PC-9 (cell line): ENCODE results near the gene TRAPPC10. TPM values are rescaled to one million over a fixed set of nuclear protein-coding genes. Genes with fewer than 3 reads are reported as not detected.

Experiments
- BruUV-seq: library from RNA; stranded (reverse); fragments of 400-500 nt; replicated peaks from 2 replicates; lab custom pipeline; 2021; lab: Mats Ljungman, UMichigan
- CTCF ChIA-PET: fragments of 300-600 bp; sonication (Branson Sonifier 250); formaldehyde crosslinking; loops from one replicate; lab custom pipeline; 2022; ENCODE audit warnings: antibody characterized with exemption; lab: Charles Lee
- POLR2A ChIA-PET: fragments of 300-600 bp; sonication (Branson Sonifier 250); formaldehyde crosslinking; loops from one replicate; lab custom pipeline; 2022; ENCODE audit warnings: antibody characterized with exemption; ENCODE audit not compliant: unreplicated experiment; lab: Charles Lee
- DNase-seq, 2 experiments: peaks; one replicate each; pipeline versions ENCODE4 v3.0.0 to v3.0.0-alpha.2; 2015 to 2022; ENCODE audit warnings: mixed read lengths in 1 of 2
- H2AFZ ChIP-seq: fragments of 200-600 bp; sonication (generic); 2 replicates; pipeline ENCODE4 v1.8.1; 2017; ENCODE audit warnings: antibody characterized with exemption
- H3F3A ChIP-seq: fragments of 200-600 bp; sonication (generic); 2 replicates; pipeline ENCODE4 v1.8.1; 2017; ENCODE audit warnings: antibody characterized with exemption, mild to moderate bottlenecking, low read depth; ENCODE audit not compliant: insufficient read depth
- H3K27ac ChIP-seq: fragments of 200-600 bp; sonication (generic); 2 replicates; pipeline ENCODE4 v1.6.1; 2016; ENCODE audit warnings: mixed run types
- H3K27me3 ChIP-seq: fragments of 200-600 bp; sonication (generic); 2 replicates; pipeline ENCODE4 v1.6.1; 2016; ENCODE audit warnings: low read depth, mixed run types; ENCODE audit not compliant: insufficient read depth
- H3K36me3 ChIP-seq: fragments of 200-600 bp; sonication (generic); 2 replicates; pipeline ENCODE4 v1.6.1; 2016; ENCODE audit warnings: low read depth, mixed run types
- H3K4me1 ChIP-seq: fragments of 200-600 bp; sonication (generic); replicated peaks from 2 replicates; pipeline ENCODE4 v1.6.1; 2016; ENCODE audit warnings: mixed run types; ENCODE audit not compliant: insufficient read depth
- H3K4me2 ChIP-seq: fragments of 200-600 bp; sonication (generic); 2 replicates; pipeline ENCODE4 v1.6.1; 2017; ENCODE audit warnings: mixed run types
- H3K4me3 ChIP-seq: fragments of 200-600 bp; sonication (generic); 2 replicates; pipeline ENCODE4 v1.6.1; 2016; ENCODE audit warnings: mixed run types
- H3K79me2 ChIP-seq: fragments of 200-600 bp; sonication (generic); 2 replicates; pipeline ENCODE4 v1.6.1; 2017; ENCODE audit warnings: low read depth, mixed run types
- H3K9me2 ChIP-seq: fragments of 200-600 bp; sonication (generic); 2 replicates; pipeline ENCODE4 v1.8.1; 2017; ENCODE audit warnings: mild to moderate bottlenecking; ENCODE audit not compliant: insufficient read depth
- H3K9me3 ChIP-seq: fragments of 200-600 bp; sonication (generic); 2 replicates; pipeline ENCODE4 v1.8.1; 2016; ENCODE audit warnings: low read depth; ENCODE audit not compliant: insufficient read depth
- H4K20me1 ChIP-seq: fragments of 200-600 bp; sonication (generic); 2 replicates; pipeline ENCODE4 v1.8.1; 2017; ENCODE audit not compliant: insufficient read depth
- EZH2 ChIP-seq: fragments of 200-600 bp; sonication (generic); IDR thresholded peaks from 2 replicates; pipeline ENCODE4 v1.8.0; 2017; ENCODE audit warnings: antibody characterized with exemption, low read depth
- intact Hi-C: fragments of 100-400 bp; cut with micrococcal nuclease; formaldehyde crosslinking; loops from one replicate; pipeline ENCODE4 v1.10.0; 2022; ENCODE audit not compliant: unreplicated experiment
- total RNA-seq: library from RNA; stranded (reverse); gene quantifications from 2 replicates; pipeline ENCODE4 v1.2.3, GENCODE V29; 2021
- TF ChIP-seq, protein P1 (sequence below): fragments of 200-600 bp; sonication (generic); conservative IDR thresholded peaks from 2 replicates; pipeline ENCODE4 v1.6.1; 2017; ENCODE audit warnings: mixed run types, antibody characterized with exemption, mild to moderate bottlenecking, moderate library complexity

Gene TRAPPC10
- total RNA-seq, 1 experiment from 2014 or later, result 27.2 TPM

DNA sequence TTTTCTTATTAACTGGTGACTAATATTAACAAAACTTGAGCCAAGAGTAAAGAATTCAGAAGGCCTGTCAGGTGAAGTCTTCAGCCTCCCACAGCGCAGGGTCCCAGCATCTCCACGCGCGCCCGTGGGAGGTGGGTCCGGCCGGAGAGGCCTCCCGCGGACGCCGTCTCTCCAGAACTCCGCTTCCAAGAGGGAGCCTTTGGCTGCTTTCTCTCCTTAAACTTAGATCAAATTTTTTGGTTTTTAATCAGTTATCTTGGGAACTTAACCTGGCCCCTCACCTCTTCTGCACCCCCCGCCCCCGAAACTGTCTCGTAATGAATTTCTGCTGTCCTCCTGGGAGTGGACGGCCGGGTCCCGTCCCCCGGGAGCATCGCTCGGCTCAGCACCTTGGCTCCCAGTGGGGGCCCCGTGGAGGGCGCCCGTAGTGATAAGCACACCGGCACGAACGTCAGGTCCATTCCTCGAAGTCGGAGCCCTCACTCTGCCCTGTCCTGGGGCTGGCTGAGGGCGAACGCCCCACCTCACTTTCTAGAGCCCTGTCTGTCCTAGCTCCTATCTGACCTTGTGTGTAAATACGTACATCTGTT lies 29.5 kb upstream of the TRAPPC10 start:
- no peaks in the 10 kb centered on the region for H3K9me3 ChIP-seq
- no peaks in the 10 kb centered on the region for H3K9me2 ChIP-seq
- no peak overlapping the region for H3K27ac ChIP-seq
- no peak for DNase-seq
- ChIA-PET CTCF (no interaction called here), POLR2A (interaction anchor here (0.6 kb wide), 1 partner anchor 8 kb away, joined by 3 read pairs; no protein-coding TSS in a partner anchor)
- TF ChIP-seq, protein P1, sequence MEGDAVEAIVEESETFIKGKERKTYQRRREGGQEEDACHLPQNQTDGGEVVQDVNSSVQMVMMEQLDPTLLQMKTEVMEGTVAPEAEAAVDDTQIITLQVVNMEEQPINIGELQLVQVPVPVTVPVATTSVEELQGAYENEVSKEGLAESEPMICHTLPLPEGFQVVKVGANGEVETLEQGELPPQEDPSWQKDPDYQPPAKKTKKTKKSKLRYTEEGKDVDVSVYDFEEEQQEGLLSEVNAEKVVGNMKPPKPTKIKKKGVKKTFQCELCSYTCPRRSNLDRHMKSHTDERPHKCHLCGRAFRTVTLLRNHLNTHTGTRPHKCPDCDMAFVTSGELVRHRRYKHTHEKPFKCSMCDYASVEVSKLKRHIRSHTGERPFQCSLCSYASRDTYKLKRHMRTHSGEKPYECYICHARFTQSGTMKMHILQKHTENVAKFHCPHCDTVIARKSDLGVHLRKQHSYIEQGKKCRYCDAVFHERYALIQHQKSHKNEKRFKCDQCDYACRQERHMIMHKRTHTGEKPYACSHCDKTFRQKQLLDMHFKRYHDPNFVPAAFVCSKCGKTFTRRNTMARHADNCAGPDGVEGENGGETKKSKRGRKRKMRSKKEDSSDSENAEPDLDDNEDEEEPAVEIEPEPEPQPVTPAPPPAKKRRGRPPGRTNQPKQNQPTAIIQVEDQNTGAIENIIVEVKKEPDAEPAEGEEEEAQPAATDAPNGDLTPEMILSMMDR, result no peak
- TF ChIP-seq EZH2, result no peak
- no peaks in the 10 kb centered on the region for H3K36me3 ChIP-seq
- BruUV-seq, result no TSS peak
- H3K4me2 ChIP-seq, result no peak overlapping the region
- H3K4me1 ChIP-seq, result no peaks in the 10 kb centered on the region
- H4K20me1 ChIP-seq, result no peaks in the 10 kb centered on the region
- intact Hi-C loops, result no loop called here
- no peaks in the 10 kb centered on the region for H3F3A ChIP-seq
- H2AFZ ChIP-seq, result no peak overlapping the region
- H3K27me3 ChIP-seq, result no peaks in the 10 kb centered on the region
- H3K4me3 ChIP-seq, result no peak overlapping the region
- H3K79me2 ChIP-seq, result no peaks in the 10 kb centered on the region

DNA sequence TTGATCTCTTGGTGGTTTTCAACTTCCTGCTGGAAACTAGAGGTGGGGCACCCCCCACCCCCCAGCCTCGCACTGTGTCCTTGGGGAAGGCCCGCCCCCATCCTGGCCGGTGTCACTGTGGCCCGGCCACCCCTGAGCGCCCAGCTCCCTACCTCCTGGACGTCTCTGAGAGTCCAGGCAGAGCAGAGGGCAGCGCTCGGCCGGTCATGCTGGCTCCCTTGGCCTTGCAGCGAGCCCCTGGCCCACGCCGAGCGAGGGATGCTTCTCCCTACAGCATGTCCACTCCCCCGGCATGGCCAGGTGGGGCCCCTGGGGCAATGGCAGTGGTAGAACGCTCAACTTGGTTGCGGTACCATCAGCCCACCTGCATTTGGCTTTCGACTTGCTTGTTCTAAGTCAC lies 28.7 kb upstream of the TRAPPC10 start:
- DNase-seq, result no peak
- TF ChIP-seq, protein P1, result no peak
- TF ChIP-seq EZH2, result no peak
- BruUV-seq, result no TSS peak
- intact Hi-C loops, result no loop called here
- H3K27me3 ChIP-seq, result no peaks in the 10 kb centered on the region
- ChIA-PET CTCF (no interaction called here), POLR2A (interaction anchor here (0.6 kb wide), 1 partner anchor 7 kb away, joined by 3 read pairs; no protein-coding TSS in a partner anchor)
- no peaks in the 10 kb centered on the region for H4K20me1 ChIP-seq
- no peaks in the 10 kb centered on the region for H3K9me2 ChIP-seq
- no peaks in the 10 kb centered on the region for H3K36me3 ChIP-seq
- no peak overlapping the region for H3K4me2 ChIP-seq
- no peak overlapping the region for H3K4me3 ChIP-seq
- no peak overlapping the region for H3K27ac ChIP-seq
- no peaks in the 10 kb centered on the region for H3K9me3 ChIP-seq
- H2AFZ ChIP-seq, result no peak overlapping the region
- H3K79me2 ChIP-seq, result no peaks in the 10 kb centered on the region
- H3K4me1 ChIP-seq, result no peaks in the 10 kb centered on the region
- no peaks in the 10 kb centered on the region for H3F3A ChIP-seq

DNA sequence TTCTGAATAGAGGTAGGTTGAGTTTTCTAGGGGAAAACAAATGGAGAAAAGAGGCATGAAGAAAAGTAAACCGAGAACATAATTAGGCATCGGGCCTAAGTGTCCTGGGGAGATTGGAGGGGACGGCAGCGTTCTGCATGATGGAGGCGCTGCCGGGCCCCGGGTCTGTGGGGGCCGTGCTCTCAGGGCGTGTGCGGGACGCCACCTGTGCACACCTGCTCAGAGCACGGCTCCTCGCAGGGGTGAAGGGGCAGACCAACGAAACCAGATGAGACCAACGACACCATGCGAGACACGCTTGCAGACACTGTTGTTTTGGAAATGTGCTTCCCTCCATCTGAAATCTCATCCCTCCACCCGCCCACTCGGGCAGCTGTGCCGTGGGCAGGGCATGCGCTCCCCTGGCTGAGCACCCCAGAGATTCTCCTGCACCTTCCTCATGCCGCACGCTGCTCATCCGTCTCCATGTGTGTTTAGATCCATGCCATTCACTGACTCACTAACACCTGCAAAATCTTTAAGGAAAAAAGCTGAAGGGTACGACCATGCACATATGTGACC lies 28.2 kb upstream of the TRAPPC10 start:
- H3K9me2 ChIP-seq, result no peaks in the 10 kb centered on the region
- no peaks in the 10 kb centered on the region for H3K36me3 ChIP-seq
- H3K4me3 ChIP-seq, result no peak overlapping the region
- ChIA-PET CTCF (no interaction called here), POLR2A (no interaction called here)
- H3K4me2 ChIP-seq, result no peak overlapping the region
- H4K20me1 ChIP-seq, result no peaks in the 10 kb centered on the region
- no peaks in the 10 kb centered on the region for H3K4me1 ChIP-seq
- intact Hi-C loops, result no loop called here
- no peaks in the 10 kb centered on the region for H3F3A ChIP-seq
- no TSS peak for BruUV-seq
- H3K27ac ChIP-seq, result no peak overlapping the region
- TF ChIP-seq, protein P1, result no peak
- TF ChIP-seq EZH2, result no peak
- H3K9me3 ChIP-seq, result no peaks in the 10 kb centered on the region
- DNase-seq, result no peak
- no peaks in the 10 kb centered on the region for H3K27me3 ChIP-seq
- H3K79me2 ChIP-seq, result no peaks in the 10 kb centered on the region
- H2AFZ ChIP-seq, result no peak overlapping the region
